ENCODE data around the gene PES1.

The PES1 gene

GRCh38 chr22:30553971-30554370 lies 37.7 kb downstream of the PES1 start:
- TF ChIP-seq YY1 (IDR thresholded peaks at IDR 0.05; ENCODE audit: low read depth) (no peak), RAD21 (IDR thresholded peaks at IDR 0.05; ENCODE audit: low read depth) (no peak), EGR1 (IDR thresholded peaks at IDR 0.05) (no peak), CREB1 (IDR thresholded peaks at IDR 0.05; ENCODE audit: low read depth) (no peak)

GRCh38 chr22:30552719-30553118 lies 39.0 kb downstream of the PES1 start:
- TF ChIP-seq USF1 (IDR thresholded peaks at IDR 0.05) = no peak
- TF ChIP-seq ZBTB7A (IDR thresholded peaks at IDR 0.05; ENCODE audit: low read depth) = no peak
- no peak for TF ChIP-seq TAF1 (IDR thresholded peaks at IDR 0.05; ENCODE audit: low read depth)
- TF ChIP-seq CEBPB (IDR thresholded peaks at IDR 0.05) = no peak
- TF ChIP-seq RAD21 (IDR thresholded peaks at IDR 0.05; ENCODE audit: low read depth) = no peak
- no peak for TF ChIP-seq YY1 (IDR thresholded peaks at IDR 0.05; ENCODE audit: low read depth)
- TF ChIP-seq NFIC (IDR thresholded peaks at IDR 0.05) = no peak
- no peak for TF ChIP-seq TCF12 (IDR thresholded peaks at IDR 0.05; ENCODE audit: low read depth)
- no peak for TF ChIP-seq EP300 (IDR thresholded peaks at IDR 0.05; ENCODE audit: borderline replicate concordance)
- no peak for TF ChIP-seq MAX (IDR thresholded peaks at IDR 0.05)
- no peak for TF ChIP-seq REST (IDR thresholded peaks at IDR 0.05; ENCODE audit: low read depth)

GRCh38 chr22:30547188-30547587 lies 44.5 kb downstream of the PES1 start:
- no peak for TF ChIP-seq CEBPB (IDR thresholded peaks at IDR 0.05)

- TF ChIP-seq ZBTB7A (IDR thresholded peaks at IDR 0.05; ENCODE audit: low read depth) = no peak
- TF ChIP-seq TEAD4 (IDR thresholded peaks at IDR 0.05) = no peak
- TF ChIP-seq YY1 (IDR thresholded peaks at IDR 0.05; ENCODE audit: low read depth) = no peak
- TF ChIP-seq RAD21 (IDR thresholded peaks at IDR 0.05; ENCODE audit: low read depth) = no peak
Measured at GRCh38 chr22:30546616-30547015, 45.1 kb downstream of the PES1 start, which contains the start of gene SEC14L6. Gene SEC14L6 (minus strand): TSS chr22:30546741. CDS start chr22:30546682, 59 bp downstream.

- TF ChIP-seq TEAD4 (IDR thresholded peaks at IDR 0.05) (no peak), CREB1 (IDR thresholded peaks at IDR 0.05; ENCODE audit: low read depth) (no peak), NFIC (IDR thresholded peaks at IDR 0.05) (no peak), TAF1 (IDR thresholded peaks at IDR 0.05; ENCODE audit: low read depth) (no peak), EP300 (IDR thresholded peaks at IDR 0.05; ENCODE audit: borderline replicate concordance) (no peak), MAX (IDR thresholded peaks at IDR 0.05) (no peak), RAD21 (IDR thresholded peaks at IDR 0.05; ENCODE audit: low read depth) (no peak), EGR1 (IDR thresholded peaks at IDR 0.05) (no peak), FOXM1 (IDR thresholded peaks at IDR 0.05; ENCODE audit: borderline replicate concordance, low read depth) (no peak), USF1 (IDR thresholded peaks at IDR 0.05) (no peak), TCF12 (IDR thresholded peaks at IDR 0.05; ENCODE audit: low read depth) (no peak), YY1 (IDR thresholded peaks at IDR 0.05; ENCODE audit: low read depth) (no peak), CEBPB (IDR thresholded peaks at IDR 0.05) (no peak), REST (IDR thresholded peaks at IDR 0.05; ENCODE audit: low read depth) (no peak)
Measured at GRCh38 chr22:30542811-30543188, 48.9 kb downstream of the PES1 start.

GRCh38 chr22:30541961-30542810 lies 49.5 kb downstream of the PES1 start:
- TF ChIP-seq NFIC (IDR thresholded peaks at IDR 0.05) (no peak), CREB1 (IDR thresholded peaks at IDR 0.05; ENCODE audit: low read depth) (no peak), MAX (IDR thresholded peaks at IDR 0.05) (no peak), ZBTB7A (IDR thresholded peaks at IDR 0.05; ENCODE audit: low read depth) (no peak), TEAD4 (IDR thresholded peaks at IDR 0.05) (no peak), YY1 (IDR thresholded peaks at IDR 0.05; ENCODE audit: low read depth) (no peak), REST (IDR thresholded peaks at IDR 0.05; ENCODE audit: low read depth) (no peak)

All from Ishikawa (cell line).